Right atrium auricular region (tissue), 2 donors: Measurements from ENCODE around the gene PPP1R14B. TPM values are rescaled to one million over a fixed set of nuclear protein-coding genes. Genes with fewer than 3 reads are reported as not detected.

ENCODE experiments used
- DNase-seq: peaks from one replicate; pipeline ENCODE4 v3.0.0-alpha.2; 2019; ENCODE audit warnings: low spot score
- H3K27ac ChIP-seq, 2 donors: fragments of 200-600 bp; sonication (generic); 1 replicate in 1 of 2; 2 replicates in 1 of 2; pipeline ENCODE4 v1.5.1; 2016 to 2019
- H3K27me3 ChIP-seq, 2 donors: fragments of 200-600 bp; sonication (generic); one replicate each; pipeline versions ENCODE4 v1.5.1 to v1.6.0; 2017 to 2019
- H3K36me3 ChIP-seq: fragments of 200-600 bp; sonication (generic); one replicate; pipeline ENCODE4 v1.5.1; 2016
- H3K4me1 ChIP-seq, 2 donors: fragments of 200-600 bp; sonication (generic); one replicate each; pipeline versions ENCODE4 v1.5.1 to v1.6.0; 2017 to 2019
- H3K4me3 ChIP-seq, 2 donors: fragments of 200-600 bp; sonication (generic); 1 replicate in 1 of 2; 2 replicates in 1 of 2; pipeline ENCODE4 v1.5.1; 2017 to 2019; ENCODE audit warnings: mild to moderate bottlenecking in 1 of 2, moderate library complexity in 1 of 2
- H3K9me3 ChIP-seq, 2 donors: fragments of 200-600 bp; sonication (generic); one replicate each; pipeline ENCODE4 v1.5.1; 2019
- total RNA-seq, 2 donors: library from RNA; depleted of rRNA; stranded (reverse); fragments of >200 nt; gene quantifications; one replicate each; pipeline ENCODE4 v1.1.0, GENCODE V29; 2016
- TF ChIP-seq, protein P1 (sequence below), 2 donors: fragments of 200-600 bp; sonication (generic); IDR thresholded peaks; one replicate each; pipeline ENCODE4 v1.5.1; 2019; ENCODE audit warnings: antibody characterized with exemption in 2 of 2

Gene PPP1R14B
- total RNA-seq, 2 donors from 2014 or later = 76.4 to 99.2 TPM

GRCh38 chr11:64284048-64284961 is 37.6 kb upstream of the PPP1R14B start, which contains the start of gene BAD:
BAD (minus strand) TSS chr11:64284665; CDS start chr11:64284368, 297 bp downstream.
- Histone ChIP-seq H3K36me3 (peaks cover 6% of the 10 kb centered on the region), H3K9me3 (no peaks in the 10 kb centered on the region), H3K27ac (peak within 1 kb of the TSS; percentile 90 to 96), H3K4me1 (peaks cover 0 to 48% of the 10 kb centered on the region in 2 donors), H3K27me3 (no peaks in the 10 kb centered on the region), H3K4me3 (peak within 1 kb of the TSS; percentile 67 to 68)
- DNase-seq = peak; percentile 97
- TF ChIP-seq, protein P1, sequence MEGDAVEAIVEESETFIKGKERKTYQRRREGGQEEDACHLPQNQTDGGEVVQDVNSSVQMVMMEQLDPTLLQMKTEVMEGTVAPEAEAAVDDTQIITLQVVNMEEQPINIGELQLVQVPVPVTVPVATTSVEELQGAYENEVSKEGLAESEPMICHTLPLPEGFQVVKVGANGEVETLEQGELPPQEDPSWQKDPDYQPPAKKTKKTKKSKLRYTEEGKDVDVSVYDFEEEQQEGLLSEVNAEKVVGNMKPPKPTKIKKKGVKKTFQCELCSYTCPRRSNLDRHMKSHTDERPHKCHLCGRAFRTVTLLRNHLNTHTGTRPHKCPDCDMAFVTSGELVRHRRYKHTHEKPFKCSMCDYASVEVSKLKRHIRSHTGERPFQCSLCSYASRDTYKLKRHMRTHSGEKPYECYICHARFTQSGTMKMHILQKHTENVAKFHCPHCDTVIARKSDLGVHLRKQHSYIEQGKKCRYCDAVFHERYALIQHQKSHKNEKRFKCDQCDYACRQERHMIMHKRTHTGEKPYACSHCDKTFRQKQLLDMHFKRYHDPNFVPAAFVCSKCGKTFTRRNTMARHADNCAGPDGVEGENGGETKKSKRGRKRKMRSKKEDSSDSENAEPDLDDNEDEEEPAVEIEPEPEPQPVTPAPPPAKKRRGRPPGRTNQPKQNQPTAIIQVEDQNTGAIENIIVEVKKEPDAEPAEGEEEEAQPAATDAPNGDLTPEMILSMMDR (IDR thresholded peaks at IDR 0.05) = no peak

DNA sequence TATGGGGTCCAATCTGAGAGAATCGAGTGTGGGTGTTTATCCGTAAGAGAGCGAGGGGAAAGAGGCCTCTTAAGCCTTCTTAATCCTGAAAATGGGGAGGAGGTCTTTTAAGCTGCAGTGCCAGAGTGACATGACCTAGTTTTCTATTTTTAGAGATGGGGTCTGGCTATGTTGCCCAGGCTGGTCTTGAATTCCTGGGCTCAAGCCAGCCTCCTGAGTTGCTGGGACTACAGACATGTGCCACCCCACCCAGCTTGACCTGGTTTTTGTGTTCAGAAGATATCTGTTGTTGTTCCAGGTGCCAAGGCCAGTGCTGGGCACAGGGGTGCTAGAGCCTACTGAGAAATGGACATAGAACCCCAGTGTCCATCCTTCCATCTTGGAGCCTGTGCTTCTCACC is 36.3 kb upstream of the PPP1R14B start:
- H3K27ac ChIP-seq = no peak overlapping the region
- TF ChIP-seq, protein P1 (IDR thresholded peaks at IDR 0.05) = no peak
- DNase-seq = no peak

GRCh38 chr11:64281957-64282770 is 35.4 kb upstream of the PPP1R14B start:
- no peak for DNase-seq
- TF ChIP-seq, protein P1 (IDR thresholded peaks at IDR 0.05) = no peak
- no peaks in the 10 kb centered on the region for H3K9me3 ChIP-seq
- no peaks in the 10 kb centered on the region for H3K27me3 ChIP-seq
- H3K27ac ChIP-seq = peak overlapping the region; percentile 64 to 73
- peaks cover 0 to 48% of the 10 kb centered on the region in 2 donors for H3K4me1 ChIP-seq
- peaks cover 21% of the 10 kb centered on the region for H3K36me3 ChIP-seq
- H3K4me3 ChIP-seq = no peak overlapping the region

More for the DNA sequence above, 36.3 kb upstream of the PPP1R14B start:
- H3K36me3 ChIP-seq = peaks cover 12% of the 10 kb centered on the region
- H3K4me1 ChIP-seq = peaks cover 0 to 48% of the 10 kb centered on the region in 2 donors
- H3K27me3 ChIP-seq = no peaks in the 10 kb centered on the region
- H3K4me3 ChIP-seq = no peak overlapping the region
- no peaks in the 10 kb centered on the region for H3K9me3 ChIP-seq

- Histone ChIP-seq H3K27me3 (no peaks in the 10 kb centered on the region), H3K36me3 (peaks cover 28% of the 10 kb centered on the region)
Observed at GRCh38 chr11:64278576-64279190, 31.9 kb upstream of the PPP1R14B start.

More at GRCh38 chr11:64278576-64279190, 31.9 kb upstream of the PPP1R14B start:
- peaks cover 0 to 28% of the 10 kb centered on the region in 2 donors for H3K4me1 ChIP-seq
- H3K9me3 ChIP-seq = no peaks in the 10 kb centered on the region
- H3K27ac ChIP-seq = no peak overlapping the region
- TF ChIP-seq, protein P1 (IDR thresholded peaks at IDR 0.05) = no peak
- no peak overlapping the region for H3K4me3 ChIP-seq
- DNase-seq = no peak
